Right atrium auricular region (tissue), 2 donors: ENCODE results near the gene MPP4. TPM values are rescaled to one million over a fixed set of nuclear protein-coding genes. Genes with fewer than 3 reads are reported as not detected.

ENCODE experiments used
- DNase-seq: peaks from one replicate; pipeline ENCODE4 v3.0.0-alpha.2; 2019; ENCODE audit warnings: low spot score
- H3K27ac ChIP-seq, 2 donors: fragments of 200-600 bp; sonication (generic); 1 replicate in 1 of 2; 2 replicates in 1 of 2; pipeline ENCODE4 v1.5.1; 2016 to 2019
- H3K27me3 ChIP-seq, 2 donors: fragments of 200-600 bp; sonication (generic); one replicate each; pipeline versions ENCODE4 v1.5.1 to v1.6.0; 2017 to 2019
- H3K36me3 ChIP-seq: fragments of 200-600 bp; sonication (generic); one replicate; pipeline ENCODE4 v1.5.1; 2016
- H3K4me1 ChIP-seq, 2 donors: fragments of 200-600 bp; sonication (generic); one replicate each; pipeline versions ENCODE4 v1.5.1 to v1.6.0; 2017 to 2019
- H3K4me3 ChIP-seq, 2 donors: fragments of 200-600 bp; sonication (generic); 1 replicate in 1 of 2; 2 replicates in 1 of 2; pipeline ENCODE4 v1.5.1; 2017 to 2019; ENCODE audit warnings: mild to moderate bottlenecking in 1 of 2, moderate library complexity in 1 of 2
- H3K9me3 ChIP-seq, 2 donors: fragments of 200-600 bp; sonication (generic); one replicate each; pipeline ENCODE4 v1.5.1; 2019
- total RNA-seq, 2 donors: library from RNA; depleted of rRNA; stranded (reverse); fragments of >200 nt; gene quantifications; one replicate each; pipeline ENCODE4 v1.1.0, GENCODE V29; 2016
- TF ChIP-seq, protein P1 (sequence below), 2 donors: fragments of 200-600 bp; sonication (generic); IDR thresholded peaks; one replicate each; pipeline ENCODE4 v1.5.1; 2019; ENCODE audit warnings: antibody characterized with exemption in 2 of 2

The MPP4 gene
- total RNA-seq, 2 donors from 2014 or later: 0.35 TPM; not detected in 1

DNA sequence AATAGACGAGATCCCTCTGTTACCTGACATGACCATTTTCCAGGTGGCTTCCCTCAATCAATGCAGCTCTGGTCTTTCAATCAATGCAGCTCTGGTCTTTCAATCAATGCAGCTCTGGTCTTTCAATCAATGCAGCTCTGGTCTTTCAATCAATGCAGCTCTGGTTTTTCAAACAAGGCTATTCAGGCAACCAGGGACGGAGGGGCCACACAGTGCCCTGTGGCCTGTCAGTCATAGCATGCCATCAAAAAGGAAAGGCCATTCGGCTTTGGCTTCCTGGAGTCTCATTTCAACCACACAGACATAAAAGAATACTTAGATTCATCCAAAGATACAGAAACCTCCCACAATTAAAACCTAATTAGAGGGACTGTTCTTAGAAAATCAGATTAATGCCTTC lies 13.3 kb downstream of the MPP4 start:
- no peaks in the 10 kb centered on the region for H3K36me3 ChIP-seq
- H3K27me3 ChIP-seq: no peaks in the 10 kb centered on the region
- no peak overlapping the region for H3K4me3 ChIP-seq
- TF ChIP-seq, protein P1, sequence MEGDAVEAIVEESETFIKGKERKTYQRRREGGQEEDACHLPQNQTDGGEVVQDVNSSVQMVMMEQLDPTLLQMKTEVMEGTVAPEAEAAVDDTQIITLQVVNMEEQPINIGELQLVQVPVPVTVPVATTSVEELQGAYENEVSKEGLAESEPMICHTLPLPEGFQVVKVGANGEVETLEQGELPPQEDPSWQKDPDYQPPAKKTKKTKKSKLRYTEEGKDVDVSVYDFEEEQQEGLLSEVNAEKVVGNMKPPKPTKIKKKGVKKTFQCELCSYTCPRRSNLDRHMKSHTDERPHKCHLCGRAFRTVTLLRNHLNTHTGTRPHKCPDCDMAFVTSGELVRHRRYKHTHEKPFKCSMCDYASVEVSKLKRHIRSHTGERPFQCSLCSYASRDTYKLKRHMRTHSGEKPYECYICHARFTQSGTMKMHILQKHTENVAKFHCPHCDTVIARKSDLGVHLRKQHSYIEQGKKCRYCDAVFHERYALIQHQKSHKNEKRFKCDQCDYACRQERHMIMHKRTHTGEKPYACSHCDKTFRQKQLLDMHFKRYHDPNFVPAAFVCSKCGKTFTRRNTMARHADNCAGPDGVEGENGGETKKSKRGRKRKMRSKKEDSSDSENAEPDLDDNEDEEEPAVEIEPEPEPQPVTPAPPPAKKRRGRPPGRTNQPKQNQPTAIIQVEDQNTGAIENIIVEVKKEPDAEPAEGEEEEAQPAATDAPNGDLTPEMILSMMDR (IDR thresholded peaks at IDR 0.05): no peak
- H3K9me3 ChIP-seq: no peaks in the 10 kb centered on the region
- no peaks in the 10 kb centered on the region for H3K4me1 ChIP-seq
- DNase-seq: no peak
- H3K27ac ChIP-seq: no peak overlapping the region

DNA sequence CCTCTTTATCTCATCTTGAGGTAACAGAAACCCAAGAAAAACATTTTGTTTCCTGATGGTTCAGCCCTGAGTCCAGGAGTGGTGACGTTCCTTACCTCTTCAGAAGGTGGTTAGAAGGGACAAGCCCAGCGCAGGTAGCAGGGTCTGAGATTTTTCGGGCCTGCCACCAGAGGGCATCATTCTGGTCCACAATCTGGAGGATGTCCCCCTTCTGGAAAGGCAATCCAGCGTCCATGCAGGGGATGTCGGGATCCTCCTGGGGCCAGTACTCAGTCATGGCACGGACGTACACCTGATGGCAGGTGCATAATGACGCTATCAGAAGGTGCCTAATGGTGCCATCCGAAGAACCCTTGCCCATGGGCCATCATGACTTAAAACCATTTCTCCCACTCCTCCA lies 17.7 kb downstream of the MPP4 start:
- TF ChIP-seq, protein P1 (IDR thresholded peaks at IDR 0.05): peak in 1 of 2 donors; percentile 33
- DNase-seq: no peak
- Histone ChIP-seq H3K4me1 (no peaks in the 10 kb centered on the region), H3K9me3 (no peaks in the 10 kb centered on the region), H3K27me3 (no peaks in the 10 kb centered on the region), H3K27ac (no peak overlapping the region), H3K36me3 (no peaks in the 10 kb centered on the region), H3K4me3 (no peak overlapping the region)

DNA sequence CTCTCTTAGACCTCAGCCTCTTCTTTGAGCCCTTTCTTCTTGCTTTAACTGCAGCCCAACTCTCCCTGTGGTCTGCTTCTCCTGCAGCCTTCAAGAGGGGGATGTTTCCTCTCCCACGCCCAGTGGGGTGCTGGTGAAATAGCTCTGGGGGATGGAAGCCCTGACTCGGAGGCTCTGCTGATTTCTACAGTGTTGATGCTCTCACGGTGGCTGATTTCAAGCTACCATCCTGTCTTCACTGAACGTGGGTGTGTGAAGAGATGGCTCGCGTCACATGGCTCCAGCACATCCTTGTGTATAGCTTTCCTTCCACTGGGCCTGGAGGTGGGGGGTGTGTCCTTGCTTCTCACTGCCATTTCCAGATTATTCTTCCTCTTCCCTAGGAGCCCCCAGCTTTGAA lies 20.0 kb downstream of the MPP4 start:
- no peak overlapping the region for H3K27ac ChIP-seq
- H3K36me3 ChIP-seq: no peaks in the 10 kb centered on the region
- no peaks in the 10 kb centered on the region for H3K9me3 ChIP-seq
- H3K27me3 ChIP-seq: no peaks in the 10 kb centered on the region
- H3K4me3 ChIP-seq: no peak overlapping the region
- DNase-seq: no peak
- H3K4me1 ChIP-seq: no peaks in the 10 kb centered on the region
- TF ChIP-seq, protein P1 (IDR thresholded peaks at IDR 0.05): no peak

DNA sequence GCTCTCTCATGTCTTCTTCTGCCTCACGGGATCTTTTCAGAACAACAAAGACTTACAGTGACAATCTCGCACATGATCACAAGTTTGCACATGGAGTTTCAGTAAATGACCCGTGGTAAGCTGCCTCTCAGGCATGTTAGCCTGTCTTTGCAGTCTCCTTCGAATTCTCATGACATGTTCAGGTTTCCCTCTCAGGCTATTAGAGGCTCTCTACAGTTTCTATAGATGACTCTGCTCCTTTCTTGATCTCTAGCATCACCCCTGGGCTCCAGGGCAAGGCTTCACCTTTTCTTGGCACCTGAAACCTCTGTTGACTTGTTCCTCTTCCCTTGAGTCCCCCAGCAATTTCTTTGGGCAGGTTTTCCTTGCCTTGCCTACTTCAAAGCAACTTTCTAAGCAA lies 23.0 kb downstream of the MPP4 start:
- H3K27ac ChIP-seq: no peak overlapping the region
- H3K36me3 ChIP-seq: no peaks in the 10 kb centered on the region
- no peaks in the 10 kb centered on the region for H3K9me3 ChIP-seq
- H3K4me3 ChIP-seq: no peak overlapping the region
- no peaks in the 10 kb centered on the region for H3K4me1 ChIP-seq
- no peak for DNase-seq
- TF ChIP-seq, protein P1 (IDR thresholded peaks at IDR 0.05): no peak
- H3K27me3 ChIP-seq: no peaks in the 10 kb centered on the region

DNA sequence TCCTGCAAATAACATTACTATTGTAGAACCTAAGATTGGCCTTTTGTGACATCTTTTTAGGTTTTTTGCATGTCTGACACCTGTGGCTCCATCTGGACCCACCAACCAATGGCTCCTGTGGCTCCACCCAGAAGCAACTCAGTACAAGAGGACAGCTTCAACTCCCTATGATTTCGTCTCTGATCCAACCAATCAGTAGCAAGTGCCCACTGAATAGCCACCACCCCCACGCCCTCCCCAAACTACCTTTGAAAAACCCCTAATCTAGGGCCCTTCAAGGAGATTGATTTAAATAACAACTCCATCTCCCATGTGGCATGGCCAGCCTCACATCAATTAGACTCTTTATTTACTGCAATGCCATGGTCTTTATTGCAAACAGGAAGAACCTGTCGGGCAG lies 23.6 kb downstream of the MPP4 start:
- Histone ChIP-seq H3K4me3 (no peak overlapping the region), H3K27me3 (no peaks in the 10 kb centered on the region), H3K9me3 (no peaks in the 10 kb centered on the region), H3K4me1 (no peaks in the 10 kb centered on the region), H3K27ac (no peak overlapping the region), H3K36me3 (no peaks in the 10 kb centered on the region)
- TF ChIP-seq, protein P1 (IDR thresholded peaks at IDR 0.05): no peak
- DNase-seq: no peak

DNA sequence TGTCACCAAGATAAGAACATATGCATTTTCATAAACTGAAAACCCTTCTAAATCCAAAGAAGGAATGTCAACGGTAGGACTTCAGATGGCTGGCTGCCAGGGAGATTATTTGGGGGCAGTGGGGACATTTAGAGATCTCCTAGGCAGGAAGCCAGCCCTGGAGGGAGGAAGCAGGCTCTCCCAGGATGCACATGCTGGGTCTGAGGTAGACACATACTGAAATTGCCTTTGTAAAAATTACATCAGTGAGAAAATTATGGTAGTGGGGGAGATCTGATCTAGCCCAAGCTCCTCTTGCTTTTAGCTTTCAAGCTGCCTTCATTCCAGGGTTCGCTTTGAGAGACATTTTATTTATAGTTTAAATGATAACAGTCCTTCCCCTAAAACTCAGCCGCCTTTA lies 24.1 kb downstream of the MPP4 start:
- no peaks in the 10 kb centered on the region for H3K4me1 ChIP-seq
- DNase-seq: no peak
- H3K36me3 ChIP-seq: no peaks in the 10 kb centered on the region

More for the DNA sequence above, 24.1 kb downstream of the MPP4 start:
- Histone ChIP-seq H3K27me3 (no peaks in the 10 kb centered on the region), H3K4me3 (no peak overlapping the region), H3K9me3 (no peaks in the 10 kb centered on the region), H3K27ac (no peak overlapping the region)
- TF ChIP-seq, protein P1 (IDR thresholded peaks at IDR 0.05): no peak
